Activated CD8-positive, alpha-beta memory T cell treated with anti-CD3 and anti-CD28 coated beads for 4 hours (primary cell): Measurements from ENCODE around the gene MYRIP.
"Not testable (repeated sequence)": the region's sequence is repeated elsewhere in the genome, so short reads cannot be mapped to it uniquely, and the experiment has no call there.

Experiments
- DNase-seq, 2 donors: peaks; one replicate each; pipeline ENCODE4 v3.0.0-alpha.2; 2020; ENCODE audit warnings: low read depth in 2 of 2

Gene MYRIP

GRCh38 chr3:39809181-39809994 lies at the start of gene MYRIP:
MYRIP (plus strand) TSS chr3:39809609; CDS start chr3:39900817, 91,208 bp downstream.
- DNase-seq, result no peak

GRCh38 chr3:39760325-39760724 lies 49.1 kb upstream of the MYRIP start:
- no peak for DNase-seq

- DNase-seq, result no peak
Measured at GRCh38 chr3:39762537-39763070, 46.8 kb upstream of the MYRIP start.

GRCh38 chr3:39763390-39763789 lies 46.0 kb upstream of the MYRIP start:
- DNase-seq, result no peak

- DNase-seq, result no peak
Measured at GRCh38 chr3:39765575-39765974, 43.8 kb upstream of the MYRIP start.

GRCh38 chr3:39766433-39766832 lies 43.0 kb upstream of the MYRIP start:
- no peak for DNase-seq

- not testable (repeated sequence) for DNase-seq
Measured at GRCh38 chr3:39766909-39767308, 42.5 kb upstream of the MYRIP start.

- not testable (repeated sequence) for DNase-seq
Measured at GRCh38 chr3:39778168-39778567, 31.2 kb upstream of the MYRIP start.

- no peak for DNase-seq
Measured at GRCh38 chr3:39779511-39780230, 29.7 kb upstream of the MYRIP start.

- DNase-seq, result no peak
Measured at GRCh38 chr3:39780352-39780751, 29.1 kb upstream of the MYRIP start.

- DNase-seq, result no peak
Measured at GRCh38 chr3:39781025-39781424, 28.4 kb upstream of the MYRIP start.

- no peak for DNase-seq
Measured at GRCh38 chr3:39781632-39782031, 27.8 kb upstream of the MYRIP start.

GRCh38 chr3:39783680-39784079 lies 25.7 kb upstream of the MYRIP start:
- DNase-seq, result no peak

GRCh38 chr3:39784922-39785321 lies 24.5 kb upstream of the MYRIP start:
- no peak for DNase-seq

GRCh38 chr3:39788128-39788883 lies 21.1 kb upstream of the MYRIP start:
- no peak for DNase-seq

GRCh38 chr3:39791603-39792002 lies 17.8 kb upstream of the MYRIP start:
- no peak for DNase-seq

GRCh38 chr3:39794880-39795279 lies 14.5 kb upstream of the MYRIP start:
- DNase-seq, result no peak

GRCh38 chr3:39801216-39801615 lies 8.2 kb upstream of the MYRIP start:
- DNase-seq, result no peak

- not testable (repeated sequence) for DNase-seq
Measured at GRCh38 chr3:39802486-39802885, 6.9 kb upstream of the MYRIP start.

- DNase-seq, result no peak
Measured at GRCh38 chr3:39803956-39804355, 5.5 kb upstream of the MYRIP start.

- DNase-seq, result no peak
Measured at GRCh38 chr3:39804951-39805350, 4.5 kb upstream of the MYRIP start.

- DNase-seq, result no peak
Measured at GRCh38 chr3:39805650-39806049, 3.8 kb upstream of the MYRIP start.
